Measurements from ENCODE around the gene PCDHGA10. TPM values are rescaled to one million over a fixed set of nuclear protein-coding genes. Genes with fewer than 3 reads are reported as not detected.
A peak's percentile ranks its signal among the peaks of the same experiment; 100 is the strongest.

Gene PCDHGA10
- total RNA-seq, result 1 to 10 TPM; 4.1 to 8.0 (median 7.3) TPM

GRCh38 chr5:141412854-141413539 lies at the start of gene PCDHGA10:
Gene PCDHGA10, plus strand, starts transcription at chr5:141412987. Its CDS starts 189 bp downstream, at chr5:141413176.
- DNase-seq, result no peak
- peak within 1 kb of the TSS; percentile 20 to 56 (median 36) for H3K4me3 ChIP-seq
- intact Hi-C loops (cut with DNase I), result loop anchor here (10.0 kb wide), 2 partner anchors 112 to 142 kb away; no protein-coding TSS in a partner anchor
- peaks cover 0 to 8% (median 0%) of the 10 kb centered on the region in 3 donors for H3K36me3 ChIP-seq
- H3K9me3 ChIP-seq, result peaks cover 4 to 96% (median 86%) of the 10 kb centered on the region in 3 donors
- peak within 1 kb of the TSS in 1 of 4 donors; percentile 30 for H3K27ac ChIP-seq
- H3K4me1 ChIP-seq, result peaks cover 0 to 4% (median 0%) of the 10 kb centered on the region in 3 donors
- 20 to 27% methylated on average over 18 to 26 of the region's 31 CpGs for WGBS, 2 donors
- TF ChIP-seq POLR2A (IDR thresholded peaks at IDR 0.05), result no peak
- peak in 4 of 6 experiments; percentile 36 to 64 (median 57) for TF ChIP-seq CTCF (IDR thresholded peaks at IDR 0.05)
- peaks cover 0 to 44% (median 0%) of the 10 kb centered on the region in 4 donors for H3K27me3 ChIP-seq

- TF ChIP-seq POLR2A (IDR thresholded peaks at IDR 0.05) (no peak), CTCF (IDR thresholded peaks at IDR 0.05) (no peak)
- Histone ChIP-seq H3K4me3 (peak within 1 kb of the TSS in 2 of 4 donors; percentile 0 to 24), H3K27ac (no peak within 1 kb of the TSS), H3K9me3 (peaks cover 5 to 99% (median 80%) of the 10 kb centered on the region in 3 donors), H3K4me1 (no peaks in the 10 kb centered on the region), H3K36me3 (no peaks in the 10 kb centered on the region), H3K27me3 (peaks cover 0 to 78% (median 0%) of the 10 kb centered on the region in 4 donors)
- no peak for DNase-seq
- WGBS, 2 donors, result 26 to 27% methylated on average over 21 to 22 of the region's 34 CpGs
- intact Hi-C loops (cut with DNase I), result no loop called here
Measured at GRCh38 chr5:141363952-141364660, 48.7 kb upstream of the PCDHGA10 start, which contains the start of gene PCDHGA5. Gene PCDHGA5, plus strand, starts transcription at chr5:141364162. Its CDS starts 169 bp downstream, at chr5:141364331.

GRCh38 chr5:141366016-141366896 lies 46.5 kb upstream of the PCDHGA10 start:
- Histone ChIP-seq H3K27me3 (peaks cover 0 to 74% (median 0%) of the 10 kb centered on the region in 4 donors), H3K4me3 (peak overlapping the region in 1 of 4 donors; percentile 25)

More at GRCh38 chr5:141366016-141366896, 46.5 kb upstream of the PCDHGA10 start:
- Histone ChIP-seq H3K27ac (no peak overlapping the region), H3K4me1 (no peaks in the 10 kb centered on the region), H3K36me3 (no peaks in the 10 kb centered on the region), H3K9me3 (peaks cover 0 to 99% (median 80%) of the 10 kb centered on the region in 3 donors)
- DNase-seq, result no peak
- intact Hi-C loops (cut with DNase I), result no loop called here
- 39 to 41% methylated on average over 10 of the region's 46 CpGs for WGBS, 2 donors
- no peak for TF ChIP-seq CTCF (IDR thresholded peaks at IDR 0.05)
- TF ChIP-seq POLR2A (IDR thresholded peaks at IDR 0.05), result no peak
